Urinary bladder (tissue), 4 donors: ENCODE measurements around the gene CCDC172. TPM values are rescaled to one million over a fixed set of nuclear protein-coding genes. Genes with fewer than 3 reads are reported as not detected.

ENCODE experiments used
- DNase-seq: peaks from one replicate; pipeline ENCODE4 v3.0.0-alpha.2; 2015; ENCODE audit errors: extremely low spot score
- H3K27ac ChIP-seq: one replicate; pipeline ENCODE4 v1.5.1; 2013; ENCODE audit warnings: low read depth, mild to moderate bottlenecking, moderate library complexity
- H3K36me3 ChIP-seq: one replicate; pipeline ENCODE4 v1.6.1; 2013; ENCODE audit warnings: mild to moderate bottlenecking, moderate library complexity; ENCODE audit not compliant: insufficient read depth
- H3K4me1 ChIP-seq: one replicate; pipeline ENCODE4 v1.6.1; 2013; ENCODE audit warnings: mild to moderate bottlenecking, moderate library complexity; ENCODE audit not compliant: insufficient read depth
- H3K4me3 ChIP-seq: one replicate; pipeline ENCODE4 v1.5.1; 2013; ENCODE audit warnings: low read depth, low read length
- WGBS: extraction: QIAGEN DNeasy Blood & Tissue Kit; methylation state at CpG from one replicate; pipeline ENCODE4 v1.1.7; 2013; 5-methylcytosine and 5-hydroxymethylcytosine counted together
- polyA plus RNA-seq: library from polyadenylated mRNA; stranded (reverse); fragments of 200-250 nt; gene quantifications from one replicate; pipeline ENCODE4 v1.2.3, GENCODE V29; 2013
- total RNA-seq: library from RNA; depleted of rRNA; stranded (reverse); fragments of >200 nt; gene quantifications from one replicate; pipeline ENCODE4 v1.2.3, GENCODE V29; 2014
- donor health status: healthy with polysubstance abuse.
- donor health status: healthy.

CCDC172 gene, protein sequence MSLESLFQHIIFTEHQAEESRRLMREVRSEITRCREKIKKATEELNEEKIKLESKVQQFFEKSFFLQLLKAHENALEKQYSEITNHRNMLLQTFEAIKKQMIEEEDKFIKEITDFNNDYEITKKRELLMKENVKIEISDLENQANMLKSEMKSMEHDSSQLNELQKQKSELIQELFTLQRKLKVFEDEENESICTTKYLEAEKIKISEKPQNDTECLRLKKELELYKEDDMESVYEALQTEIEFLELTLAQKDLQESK
- total RNA-seq (not detected), polyA plus RNA-seq (not detected)

DNA sequence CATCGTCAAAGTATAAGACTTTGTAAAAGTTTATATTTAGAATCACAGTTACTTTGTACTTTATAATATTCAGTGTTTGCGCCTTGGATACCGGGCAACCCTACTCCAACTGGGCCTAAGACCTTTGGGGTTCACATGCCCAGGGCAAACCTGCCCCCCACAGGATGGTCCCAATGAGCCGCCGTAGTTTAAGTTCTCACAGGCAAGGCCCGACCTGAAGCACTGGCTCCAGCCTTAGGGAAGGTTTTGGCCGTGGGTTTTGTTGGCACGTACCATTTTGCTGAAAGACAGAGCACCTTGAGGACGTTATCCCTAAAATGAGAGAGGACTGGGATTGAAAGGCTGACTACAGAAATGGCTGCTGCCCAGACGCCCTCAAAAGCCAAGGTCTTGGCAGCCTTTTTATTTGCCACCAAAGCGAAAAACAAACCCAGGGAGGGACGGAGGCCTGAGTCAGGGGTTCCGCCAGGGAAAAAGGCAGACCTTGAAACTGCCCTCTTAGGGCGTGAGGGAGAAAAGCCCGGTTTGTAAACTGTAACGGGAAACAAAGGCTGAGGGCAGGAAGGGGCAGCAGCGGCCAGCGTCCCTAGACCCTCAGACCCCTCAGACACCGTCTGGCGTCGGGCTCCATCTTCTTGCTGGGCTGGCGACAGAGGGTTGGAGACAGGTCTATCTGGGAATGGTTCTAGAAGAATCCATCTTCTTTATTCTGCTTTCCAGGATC is at the start of gene CCDC172:
TSS of gene CCDC172 (plus strand) at position 222 of the 724 bp plus-strand sequence. CDS start 564 bp downstream, outside the sequence.
- no peak for DNase-seq
- WGBS = 79% methylated on average over 22 of the region's 22 CpGs
- Histone ChIP-seq H3K27ac (no peak within 1 kb of the TSS), H3K4me1 (no peaks in the 10 kb centered on the region), H3K36me3 (no peaks in the 10 kb centered on the region), H3K4me3 (no peak within 1 kb of the TSS)

DNA sequence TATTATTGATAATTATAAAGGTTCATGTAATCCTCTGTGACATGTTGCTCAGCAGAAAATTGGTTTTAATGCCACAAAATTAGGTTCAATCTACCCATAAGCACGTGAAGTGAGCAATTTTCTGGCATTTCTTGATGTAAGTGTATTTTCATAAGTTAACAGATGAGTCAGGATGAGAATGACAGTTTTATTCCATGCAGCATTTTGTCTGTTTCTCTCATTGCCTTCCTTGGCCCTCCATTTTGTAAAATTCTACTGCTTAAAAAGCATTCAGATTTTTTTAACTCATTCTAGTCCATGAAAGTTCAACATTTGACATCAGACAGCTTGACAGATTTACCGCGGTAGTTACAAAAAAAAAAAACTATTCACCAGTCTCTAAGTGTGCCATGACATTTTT is 47.3 kb upstream of the CCDC172 start:
- H3K4me3 ChIP-seq = no peak overlapping the region
- peaks cover 2% of the 10 kb centered on the region for H3K4me1 ChIP-seq
- H3K36me3 ChIP-seq = no peaks in the 10 kb centered on the region
- no peak for DNase-seq
- no peak overlapping the region for H3K27ac ChIP-seq
- 96% methylated on average over 3 of the region's 3 CpGs for WGBS

DNA sequence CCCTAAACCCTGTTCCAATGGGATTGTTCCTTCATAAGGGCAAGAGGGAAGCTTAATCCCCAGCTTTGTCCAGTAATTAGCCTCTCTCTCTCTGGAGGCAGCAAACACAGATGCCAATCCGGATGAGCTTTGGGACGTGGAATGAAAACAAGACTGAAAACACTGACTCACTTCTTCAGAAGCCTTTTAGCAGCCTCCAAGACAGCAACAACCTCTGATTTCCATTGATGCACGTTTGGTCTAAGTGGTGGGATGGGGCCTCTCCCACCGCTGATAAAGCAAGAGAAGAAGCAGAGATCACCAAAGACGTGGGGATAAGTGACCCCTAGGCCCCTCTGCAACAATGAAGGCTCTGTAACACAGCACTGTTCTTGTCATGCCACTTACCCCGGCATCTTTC is 45.4 kb upstream of the CCDC172 start:
- Histone ChIP-seq H3K4me3 (no peak overlapping the region), H3K4me1 (no peaks in the 10 kb centered on the region), H3K36me3 (no peaks in the 10 kb centered on the region), H3K27ac (no peak overlapping the region)
- WGBS = 82% methylated on average over 6 of the region's 6 CpGs
- no peak for DNase-seq

DNA sequence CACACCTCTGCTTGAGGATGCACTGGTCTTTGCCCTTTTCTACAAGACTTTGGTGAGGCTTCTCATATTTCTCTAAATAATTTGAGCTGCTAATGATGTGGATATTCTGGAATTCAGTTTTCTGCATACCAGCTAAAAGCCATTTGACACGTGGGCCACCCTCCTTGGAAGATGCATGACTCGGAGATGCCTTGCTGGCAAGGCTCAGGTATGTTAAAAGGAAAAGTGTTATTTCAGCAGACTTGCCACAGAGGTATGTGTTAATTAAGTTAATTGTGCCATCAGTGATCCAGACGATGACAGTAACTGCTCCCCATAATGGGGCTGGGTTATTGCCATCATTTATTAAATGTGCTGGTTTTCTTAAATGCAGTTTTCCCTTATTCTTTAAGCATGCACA is 42.5 kb upstream of the CCDC172 start:
- Histone ChIP-seq H3K27ac (no peak overlapping the region), H3K4me3 (no peak overlapping the region), H3K36me3 (no peaks in the 10 kb centered on the region), H3K4me1 (no peaks in the 10 kb centered on the region)
- 82% methylated on average over 3 of the region's 3 CpGs for WGBS
- no peak for DNase-seq

DNA sequence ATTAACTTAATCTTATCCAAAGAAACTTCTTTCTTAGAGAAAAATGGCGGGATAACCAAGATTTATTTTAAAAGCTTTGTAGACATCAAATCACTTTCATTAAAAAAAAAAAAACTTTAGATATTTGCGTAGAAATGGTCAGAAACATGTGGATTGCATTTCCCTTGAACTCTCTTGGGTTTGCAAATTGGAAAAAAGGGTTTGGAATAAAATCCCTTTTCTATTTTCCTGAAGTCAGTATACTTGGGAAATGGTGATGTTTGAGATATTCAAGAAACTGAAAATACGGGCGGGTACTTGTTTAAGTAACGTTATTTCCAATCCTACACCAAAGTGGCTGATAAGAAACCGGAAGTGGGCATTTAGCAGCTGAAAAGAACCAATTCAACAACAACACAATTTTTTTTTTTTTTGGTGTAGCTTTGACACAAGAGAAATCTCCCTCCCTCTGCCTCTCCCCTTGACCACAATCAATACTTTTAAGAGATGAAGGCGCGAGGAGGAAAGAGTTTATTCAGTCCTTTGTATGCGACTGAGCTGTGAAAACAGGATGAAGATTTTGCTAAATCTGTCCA is 37.5 kb upstream of the CCDC172 start:
- DNase-seq = no peak
- Histone ChIP-seq H3K4me3 (no peak overlapping the region), H3K4me1 (no peaks in the 10 kb centered on the region), H3K27ac (no peak overlapping the region), H3K36me3 (no peaks in the 10 kb centered on the region)
- WGBS = 84% methylated on average over 9 of the region's 9 CpGs

DNA sequence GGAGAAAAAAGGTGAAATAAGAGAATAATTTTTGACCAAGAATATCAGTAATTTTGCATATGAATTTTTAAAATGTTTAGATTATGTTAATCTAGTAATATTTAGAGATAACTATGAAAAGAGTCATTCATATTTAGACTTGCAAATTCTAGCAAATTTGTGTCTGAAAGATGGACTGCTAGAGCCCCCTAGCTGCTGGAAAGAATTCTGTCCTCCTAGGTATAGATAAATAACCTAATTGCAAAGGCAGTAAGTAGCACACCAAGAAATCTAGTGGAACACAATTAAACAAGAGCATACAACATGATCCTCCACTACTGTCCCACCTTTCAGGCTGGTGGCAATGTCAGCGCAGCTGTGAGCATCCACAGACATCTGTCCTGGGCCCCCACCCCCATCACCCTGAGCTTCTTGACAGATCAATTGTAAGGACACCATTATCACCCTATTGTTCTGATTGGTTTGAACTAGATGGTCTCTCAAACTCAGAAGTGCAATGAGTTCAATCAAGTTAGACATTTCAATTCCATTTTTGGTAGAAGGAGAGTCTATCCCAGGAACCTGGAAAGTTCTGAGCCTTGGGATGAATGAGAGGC is 36.2 kb upstream of the CCDC172 start:
- Histone ChIP-seq H3K36me3 (no peaks in the 10 kb centered on the region), H3K4me1 (no peaks in the 10 kb centered on the region), H3K27ac (no peak overlapping the region), H3K4me3 (no peak overlapping the region)
- 43% methylated on average over 1 of the region's 1 CpG for WGBS
- no peak for DNase-seq

DNA sequence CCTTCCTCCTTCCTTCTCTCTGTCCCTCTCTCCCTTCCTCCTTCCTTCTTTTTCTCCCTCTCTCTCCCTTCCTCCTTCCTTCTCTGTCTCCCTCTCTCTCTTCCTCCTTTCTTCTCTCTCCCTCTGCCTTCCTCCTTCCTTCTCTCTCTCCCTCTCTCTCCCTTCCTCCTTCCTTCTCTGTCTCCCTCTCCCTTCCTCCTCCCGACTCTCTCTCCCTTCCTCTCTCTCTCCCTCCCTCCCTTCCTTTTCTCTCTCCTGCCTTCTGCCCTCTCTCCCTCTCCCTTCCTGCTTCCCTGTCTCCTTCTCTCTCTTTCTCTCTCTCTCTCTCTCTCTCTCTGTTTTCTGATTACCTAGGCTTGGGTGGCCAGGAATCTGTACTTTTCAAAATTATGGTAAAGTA is 34.6 kb upstream of the CCDC172 start:
- no peak for DNase-seq
- H3K4me1 ChIP-seq = no peaks in the 10 kb centered on the region
- H3K27ac ChIP-seq = no peak overlapping the region
- H3K4me3 ChIP-seq = no peak overlapping the region
- WGBS = 25% methylated on average over 1 of the region's 1 CpG
- no peaks in the 10 kb centered on the region for H3K36me3 ChIP-seq

DNA sequence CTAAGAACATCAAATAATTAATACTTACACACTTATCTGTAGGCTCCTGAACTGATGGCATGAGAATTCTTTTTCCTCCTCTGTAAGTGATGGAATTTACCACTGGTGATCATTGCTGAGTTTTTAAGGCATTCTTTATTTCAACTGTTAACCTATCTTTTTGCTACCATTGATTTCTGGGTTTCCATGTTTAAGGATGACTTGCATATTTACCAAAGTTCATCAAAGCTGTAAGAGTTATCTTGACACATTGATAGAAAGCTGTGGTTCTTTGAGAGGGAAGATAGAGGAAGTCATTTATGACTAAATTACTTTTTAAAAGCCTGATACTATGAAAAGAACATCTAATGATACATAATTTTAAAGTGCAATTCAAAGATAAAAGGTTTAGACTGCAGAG is 31.8 kb upstream of the CCDC172 start:
- no peak overlapping the region for H3K27ac ChIP-seq
- H3K4me3 ChIP-seq = no peak overlapping the region
- H3K36me3 ChIP-seq = no peaks in the 10 kb centered on the region
- no peak for DNase-seq
- no peaks in the 10 kb centered on the region for H3K4me1 ChIP-seq

DNA sequence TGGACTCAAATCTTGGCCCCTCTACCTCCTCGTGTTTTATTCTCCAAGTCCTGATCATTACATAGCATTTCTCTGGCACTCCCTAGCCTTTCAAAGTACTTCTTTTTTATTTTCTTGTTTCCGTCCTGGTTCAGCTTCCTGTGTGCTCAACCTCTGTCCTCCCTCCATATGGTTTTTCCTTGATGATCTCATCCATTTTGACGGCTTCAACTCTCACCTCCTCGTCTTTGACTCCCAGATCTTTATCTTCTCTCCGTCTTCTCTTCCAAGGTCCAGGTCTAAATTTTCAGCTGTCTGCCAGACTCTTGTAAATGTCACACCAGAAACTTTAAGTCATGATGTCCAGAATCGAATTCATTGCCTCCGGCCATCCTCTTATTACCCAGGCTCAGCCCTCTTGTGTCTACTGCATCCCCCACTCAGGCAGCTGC is 27.9 kb upstream of the CCDC172 start:
- Histone ChIP-seq H3K4me1 (no peaks in the 10 kb centered on the region), H3K4me3 (no peak overlapping the region), H3K36me3 (no peaks in the 10 kb centered on the region), H3K27ac (no peak overlapping the region)
- 24% methylated on average over 7 of the region's 7 CpGs for WGBS
- no peak for DNase-seq

DNA sequence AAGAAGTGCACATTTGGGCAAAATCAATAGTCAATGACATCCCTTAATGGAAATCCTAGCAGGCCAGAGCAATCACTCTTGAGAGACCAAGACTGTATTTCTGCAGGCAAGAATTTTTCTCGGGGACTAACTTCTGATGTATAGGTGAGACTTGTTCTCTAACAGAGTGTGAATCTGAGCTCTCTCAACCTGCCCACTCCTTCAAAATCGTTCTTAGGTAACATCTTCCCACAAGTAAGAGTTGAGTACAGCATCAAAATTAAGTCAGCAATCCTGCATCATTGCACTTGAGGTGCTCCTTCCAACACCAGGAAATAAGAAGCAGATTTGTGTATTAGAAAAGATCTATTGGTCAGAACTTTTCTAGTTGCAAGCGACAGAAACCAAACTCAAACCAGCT is 25.7 kb upstream of the CCDC172 start:
- Histone ChIP-seq H3K4me1 (no peaks in the 10 kb centered on the region), H3K27ac (no peak overlapping the region), H3K4me3 (no peak overlapping the region), H3K36me3 (no peaks in the 10 kb centered on the region)
- DNase-seq = no peak
- WGBS = 92% methylated on average over 3 of the region's 3 CpGs

DNA sequence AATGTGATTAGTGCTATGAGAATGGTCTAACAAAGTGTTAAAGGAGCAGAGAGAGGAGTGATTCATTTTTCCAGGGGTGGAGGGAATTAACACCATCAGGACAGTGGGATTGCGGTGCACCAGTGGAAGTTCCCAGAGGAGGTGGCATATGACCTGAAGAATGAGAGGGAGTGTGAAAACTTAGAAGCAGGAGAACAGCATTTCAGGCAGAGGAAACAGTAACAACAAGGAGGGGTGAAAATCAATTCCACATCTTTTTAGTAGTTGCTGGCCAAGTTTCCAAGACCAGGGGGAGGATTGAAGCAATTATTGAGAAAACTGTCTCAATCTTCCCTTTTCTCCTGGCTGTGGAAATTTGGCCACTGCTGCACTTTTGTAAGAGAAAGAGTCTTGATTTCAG is 23.7 kb upstream of the CCDC172 start:
- no peaks in the 10 kb centered on the region for H3K36me3 ChIP-seq
- DNase-seq = no peak
- 74% methylated on average over 1 of the region's 1 CpG for WGBS

DNA sequence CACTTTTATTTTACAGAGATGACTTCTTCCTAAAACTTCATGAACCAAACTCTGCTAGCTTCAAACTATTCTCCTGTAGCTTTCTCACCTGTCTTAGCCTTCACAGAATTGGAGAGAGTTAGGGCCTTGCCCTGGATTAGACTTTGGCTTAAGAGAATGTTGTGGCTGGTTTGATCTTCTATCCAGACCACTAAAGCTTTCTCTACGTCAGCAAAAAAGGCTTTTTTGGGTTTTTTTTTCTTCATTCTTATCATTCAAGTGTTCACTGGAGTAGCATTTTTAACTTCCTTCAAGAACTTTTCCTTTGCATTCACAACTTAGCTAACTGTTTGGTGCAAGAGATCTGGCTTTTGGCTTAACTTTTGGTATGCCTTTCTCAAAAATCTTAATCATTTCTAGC is 19.3 kb upstream of the CCDC172 start:
- WGBS = 62% methylated on average over 1 of the region's 1 CpG
- Histone ChIP-seq H3K4me1 (no peaks in the 10 kb centered on the region), H3K4me3 (no peak overlapping the region), H3K27ac (no peak overlapping the region), H3K36me3 (no peaks in the 10 kb centered on the region)
- DNase-seq = no peak

More for the DNA sequence above, 23.7 kb upstream of the CCDC172 start:
- H3K4me1 ChIP-seq = no peaks in the 10 kb centered on the region
- no peak overlapping the region for H3K27ac ChIP-seq
- H3K4me3 ChIP-seq = no peak overlapping the region

DNA sequence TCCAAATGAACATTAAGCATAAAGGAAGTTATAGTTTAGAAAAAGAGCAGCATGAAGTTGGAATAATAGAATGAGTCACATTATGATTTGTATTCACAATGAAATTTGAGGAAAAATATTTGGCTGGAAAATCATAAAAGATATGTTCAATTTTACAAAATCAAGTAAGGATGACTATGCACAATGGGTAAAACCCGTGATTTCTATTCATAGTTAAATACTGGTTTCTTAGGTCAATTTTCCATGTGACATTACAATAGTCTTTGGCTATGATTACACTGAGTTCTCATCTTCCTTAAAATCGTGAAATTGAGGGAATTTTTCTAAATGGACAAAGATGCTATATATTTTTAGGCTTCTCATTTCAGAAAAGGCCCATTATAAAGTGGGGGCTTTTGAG is 17.4 kb upstream of the CCDC172 start:
- WGBS = 78% methylated on average over 2 of the region's 2 CpGs
- Histone ChIP-seq H3K4me1 (no peaks in the 10 kb centered on the region), H3K27ac (no peak overlapping the region), H3K4me3 (no peak overlapping the region), H3K36me3 (no peaks in the 10 kb centered on the region)
- DNase-seq = no peak

DNA sequence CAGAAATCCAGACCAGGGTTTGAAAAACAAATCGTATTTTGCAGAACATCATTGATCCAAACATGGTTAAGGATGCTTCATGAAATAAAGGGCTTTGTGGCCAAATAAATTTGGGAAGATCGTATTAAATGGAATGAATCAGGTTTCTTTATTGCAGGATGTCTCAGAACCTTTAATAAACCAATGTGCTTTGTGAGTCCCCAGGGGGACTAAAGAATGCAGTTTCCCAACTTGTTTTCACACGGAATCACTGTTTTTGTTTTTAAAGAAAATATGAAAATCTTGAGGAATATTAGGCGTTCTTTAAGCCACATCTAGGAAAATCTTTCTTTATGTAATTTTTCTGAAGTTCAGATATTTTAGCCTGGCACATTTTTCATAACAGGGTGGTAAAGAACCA is 16.8 kb upstream of the CCDC172 start:
- Histone ChIP-seq H3K36me3 (no peaks in the 10 kb centered on the region), H3K4me3 (no peak overlapping the region), H3K27ac (no peak overlapping the region), H3K4me1 (no peaks in the 10 kb centered on the region)
- DNase-seq = no peak
- WGBS = 63% methylated on average over 4 of the region's 4 CpGs
